K562 (cell line): ENCODE data around the gene NPFF.

Experiments
- ELF4 ChIP-seq: fragments of 450-650 bp; formaldehyde crosslinking; IDR thresholded peaks from 2 replicates; pipeline ENCODE4 v1.4.0; 2022; ENCODE audit warnings: missing genetic modification characterization
- FOXA1 ChIP-seq: fragments of 450-650 bp; IDR thresholded peaks from 2 replicates; pipeline ENCODE4 v1.6.1; 2016; ENCODE audit warnings: mild to moderate bottlenecking, borderline replicate concordance
- HMG20A ChIP-seq: fragments of 450-650 bp; formaldehyde crosslinking; conservative IDR thresholded peaks from 2 replicates; pipeline ENCODE4 v1.4.0; 2020; ENCODE audit warnings: mild to moderate bottlenecking, mixed read lengths
- POLR2AphosphoS2 ChIP-seq: IDR thresholded peaks from 2 replicates; pipeline ENCODE4 v1.6.1; 2012; ENCODE audit warnings: low read length, improper control_type of control experiment
- RBBP5 ChIP-seq: fragments of 200-600 bp; sonication (generic); IDR thresholded peaks from 2 replicates; pipeline ENCODE4 v1.6.1; 2012; ENCODE audit warnings: borderline replicate concordance, mild to moderate bottlenecking, low read length, control low read depth, inconsistent platforms; ENCODE audit not compliant: insufficient read depth, poor library complexity, severe bottlenecking
- SAFB2 ChIP-seq: fragments of 200-400 bp; formaldehyde crosslinking; IDR thresholded peaks from 2 replicates; pipeline ENCODE4 v1.6.1; 2018; ENCODE audit warnings: borderline replicate concordance, low read length, low read depth, moderate library complexity; ENCODE audit not compliant: severe bottlenecking
- SPI1 ChIP-seq: IDR thresholded peaks from 2 replicates; pipeline ENCODE4 v1.6.1; 2011; ENCODE audit warnings: low read depth, low read length, control low read depth, borderline replicate concordance
- ZNF121 ChIP-seq: sonication (generic); formaldehyde crosslinking; conservative IDR thresholded peaks from 2 replicates; pipeline ENCODE4 v1.8.0; 2022; ENCODE audit warnings: missing genetic modification reagents
- ZSCAN32 ChIP-seq: fragments of 450-650 bp; formaldehyde crosslinking; IDR thresholded peaks from 2 replicates; pipeline ENCODE4 v1.4.0; 2020; ENCODE audit warnings: mild to moderate bottlenecking, moderate library complexity
- TF ChIP-seq, protein P1 (sequence below): sonication (generic); formaldehyde crosslinking; IDR thresholded peaks from 2 replicates; pipeline ENCODE4 v1.9.0; 2022; ENCODE audit warnings: mild to moderate bottlenecking, missing genetic modification reagents
- TF ChIP-seq, protein P2 (sequence below), 2 experiments: fragments of 450-650 bp; IDR thresholded peaks; 2 replicates each; pipeline ENCODE4 v1.6.1; 2016

DNA sequence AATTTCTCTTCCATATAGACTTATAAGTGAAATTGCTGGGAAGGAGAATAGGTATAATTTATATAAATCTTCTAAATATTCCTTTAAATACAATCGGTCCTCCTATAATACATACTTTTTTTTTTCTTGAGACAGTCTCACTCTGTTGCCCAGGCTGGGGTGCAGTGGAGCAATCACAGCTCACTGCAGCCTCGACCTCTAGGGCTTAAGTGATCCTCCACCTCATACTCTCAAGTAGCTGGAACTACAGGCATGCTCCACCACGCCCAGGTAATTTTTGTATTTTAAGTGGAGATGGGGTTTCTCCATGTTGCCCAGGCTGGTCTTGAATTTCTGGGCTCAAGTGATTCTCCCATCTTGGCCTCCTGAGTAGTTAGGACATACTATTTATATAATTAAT is 29.7 kb upstream of the NPFF start:
- no peak for TF ChIP-seq POLR2AphosphoS2
- no peak for TF ChIP-seq RBBP5
- TF ChIP-seq, protein P1, sequence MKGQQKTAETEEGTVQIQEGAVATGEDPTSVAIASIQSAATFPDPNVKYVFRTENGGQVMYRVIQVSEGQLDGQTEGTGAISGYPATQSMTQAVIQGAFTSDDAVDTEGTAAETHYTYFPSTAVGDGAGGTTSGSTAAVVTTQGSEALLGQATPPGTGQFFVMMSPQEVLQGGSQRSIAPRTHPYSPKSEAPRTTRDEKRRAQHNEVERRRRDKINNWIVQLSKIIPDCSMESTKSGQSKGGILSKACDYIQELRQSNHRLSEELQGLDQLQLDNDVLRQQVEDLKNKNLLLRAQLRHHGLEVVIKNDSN (CRISPR knock-in tag), result no peak
- TF ChIP-seq, protein P2, sequence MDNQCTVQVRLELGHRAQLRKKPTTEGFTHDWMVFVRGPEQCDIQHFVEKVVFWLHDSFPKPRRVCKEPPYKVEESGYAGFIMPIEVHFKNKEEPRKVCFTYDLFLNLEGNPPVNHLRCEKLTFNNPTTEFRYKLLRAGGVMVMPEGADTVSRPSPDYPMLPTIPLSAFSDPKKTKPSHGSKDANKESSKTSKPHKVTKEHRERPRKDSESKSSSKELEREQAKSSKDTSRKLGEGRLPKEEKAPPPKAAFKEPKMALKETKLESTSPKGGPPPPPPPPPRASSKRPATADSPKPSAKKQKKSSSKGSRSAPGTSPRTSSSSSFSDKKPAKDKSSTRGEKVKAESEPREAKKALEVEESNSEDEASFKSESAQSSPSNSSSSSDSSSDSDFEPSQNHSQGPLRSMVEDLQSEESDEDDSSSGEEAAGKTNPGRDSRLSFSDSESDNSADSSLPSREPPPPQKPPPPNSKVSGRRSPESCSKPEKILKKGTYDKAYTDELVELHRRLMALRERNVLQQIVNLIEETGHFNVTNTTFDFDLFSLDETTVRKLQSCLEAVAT (IDR thresholded peaks at IDR 0.05), result no peak
- no peak for TF ChIP-seq ZSCAN32 (CRISPR knock-in tag)
- TF ChIP-seq ZNF121 (CRISPR knock-in tag), result no peak
- no peak for TF ChIP-seq FOXA1
- TF ChIP-seq ELF4, result no peak
- TF ChIP-seq SPI1, result no peak
- TF ChIP-seq SAFB2, result no peak
- no peak for TF ChIP-seq HMG20A (CRISPR knock-in tag)
